ENCODE data around the gene PELI1. TPM values are rescaled to one million over a fixed set of nuclear protein-coding genes. Genes with fewer than 3 reads are reported as not detected.

The PELI1 gene
- total RNA-seq, 1 experiment from 2014 or later, result 53.5 TPM

DNA sequence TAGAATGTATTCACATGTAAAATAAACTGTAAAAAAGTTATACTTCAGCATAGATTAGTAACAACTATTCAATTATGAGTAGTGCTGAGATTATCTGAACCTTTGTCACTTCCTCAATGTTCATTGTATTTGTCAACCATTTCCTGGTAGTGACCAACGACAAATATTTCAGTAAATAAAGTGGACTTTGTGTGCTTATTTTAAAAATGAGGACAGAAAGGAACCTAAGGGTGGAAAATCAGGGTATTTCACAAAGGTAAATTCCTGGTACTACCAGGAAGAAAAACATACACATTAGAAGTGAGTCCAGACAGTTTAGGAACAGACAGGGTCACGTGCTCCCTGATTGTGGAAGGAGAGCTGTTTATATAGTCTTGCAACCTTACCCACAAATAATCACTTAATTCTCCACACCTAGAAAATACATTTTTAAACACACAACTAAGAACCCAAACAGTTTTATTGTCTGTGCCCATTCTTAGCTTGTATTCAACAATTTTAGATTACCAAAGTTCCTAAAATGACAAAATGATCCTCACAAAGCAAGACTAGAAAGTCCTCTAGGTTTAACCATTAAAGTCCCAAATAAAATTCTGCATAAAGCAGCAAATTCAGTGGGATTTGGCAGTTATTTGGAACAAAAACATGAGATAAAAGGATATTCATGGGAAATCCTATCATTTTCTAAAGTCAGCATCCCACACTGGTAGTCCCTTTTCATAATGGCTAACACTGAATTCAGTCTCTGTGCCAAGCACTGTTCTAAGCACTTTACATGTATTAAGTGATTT is 28.2 kb downstream of the PELI1 start:
- ChIA-PET CTCF (no interaction called here), POLR2A (no interaction called here)
- Mint-ChIP-seq H3K27me3 (ENCODE audit: low read depth) (no peaks in the 10 kb centered on the region), H3K36me3 (0 out of 2 replicates have a peak, but pooled peaks cover 2% of the 10 kb centered on the region), H3K4me3 (no peak overlapping the region), H3K27ac (peak overlapping the region; percentile 80; the same call in 1 of the 2 replicates), H3K4me1 (peaks cover 53% of the 10 kb centered on the region), H3K9me3 (no peaks in the 10 kb centered on the region)
- no peak for DNase-seq (ENCODE audit: low spot score)
- no peak for ATAC-seq
- TF ChIP-seq ZNF138 (CRISPR knock-in tag; conservative IDR thresholded peaks at IDR 0.05) (no peak), ATF1 (CRISPR knock-in tag; IDR thresholded peaks at IDR 0.05) (no peak), GABPB1 (CRISPR knock-in tag; IDR thresholded peaks at IDR 0.05) (no peak), MXD4 (CRISPR knock-in tag; IDR thresholded peaks at IDR 0.05; ENCODE audit: borderline replicate concordance) (no peak), ESRRA (CRISPR knock-in tag; IDR thresholded peaks at IDR 0.05; ENCODE audit: borderline replicate concordance) (no peak)

DNA sequence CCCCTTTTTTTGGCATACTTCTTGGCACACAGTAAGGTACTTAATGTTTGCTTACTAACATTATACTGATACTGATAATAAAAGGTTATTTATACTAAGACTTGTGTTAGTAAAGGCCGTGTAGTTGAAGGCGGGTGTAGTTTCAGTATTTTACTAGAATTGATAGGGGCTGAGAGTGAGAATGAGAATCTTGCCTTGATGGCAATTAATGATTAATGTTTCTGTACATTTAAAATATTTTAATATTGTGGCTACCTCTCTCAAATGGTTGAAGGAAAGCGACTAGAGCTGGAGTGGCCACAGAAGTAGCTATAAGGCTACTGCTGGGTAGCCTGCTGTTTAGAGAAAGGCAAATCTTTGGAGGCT is 29.3 kb downstream of the PELI1 start:
- Mint-ChIP-seq H3K27ac (peak overlapping the region; percentile 81), H3K9me3 (no peaks in the 10 kb centered on the region), H3K36me3 (0 out of 2 replicates have a peak, but pooled peaks cover 2% of the 10 kb centered on the region), H3K27me3 (ENCODE audit: low read depth) (no peaks in the 10 kb centered on the region), H3K4me1 (peaks cover 49% of the 10 kb centered on the region), H3K4me3 (no peak overlapping the region)
- ATAC-seq (no peak), DNase-seq (ENCODE audit: low spot score) (no peak)
- POLR2A ChIA-PET, result no interaction called here
- TF ChIP-seq ZNF423 (CRISPR knock-in tag; IDR thresholded peaks at IDR 0.05) (no peak), NR1H2 (CRISPR knock-in tag; IDR thresholded peaks at IDR 0.05) (no peak), ATF6 (CRISPR knock-in tag; IDR thresholded peaks at IDR 0.05) (no peak)
- TF ChIP-seq, protein P1, sequence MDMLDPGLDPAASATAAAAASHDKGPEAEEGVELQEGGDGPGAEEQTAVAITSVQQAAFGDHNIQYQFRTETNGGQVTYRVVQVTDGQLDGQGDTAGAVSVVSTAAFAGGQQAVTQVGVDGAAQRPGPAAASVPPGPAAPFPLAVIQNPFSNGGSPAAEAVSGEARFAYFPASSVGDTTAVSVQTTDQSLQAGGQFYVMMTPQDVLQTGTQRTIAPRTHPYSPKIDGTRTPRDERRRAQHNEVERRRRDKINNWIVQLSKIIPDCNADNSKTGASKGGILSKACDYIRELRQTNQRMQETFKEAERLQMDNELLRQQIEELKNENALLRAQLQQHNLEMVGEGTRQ (CRISPR knock-in tag; IDR thresholded peaks at IDR 0.05), result no peak
- TF ChIP-seq, protein P2, sequence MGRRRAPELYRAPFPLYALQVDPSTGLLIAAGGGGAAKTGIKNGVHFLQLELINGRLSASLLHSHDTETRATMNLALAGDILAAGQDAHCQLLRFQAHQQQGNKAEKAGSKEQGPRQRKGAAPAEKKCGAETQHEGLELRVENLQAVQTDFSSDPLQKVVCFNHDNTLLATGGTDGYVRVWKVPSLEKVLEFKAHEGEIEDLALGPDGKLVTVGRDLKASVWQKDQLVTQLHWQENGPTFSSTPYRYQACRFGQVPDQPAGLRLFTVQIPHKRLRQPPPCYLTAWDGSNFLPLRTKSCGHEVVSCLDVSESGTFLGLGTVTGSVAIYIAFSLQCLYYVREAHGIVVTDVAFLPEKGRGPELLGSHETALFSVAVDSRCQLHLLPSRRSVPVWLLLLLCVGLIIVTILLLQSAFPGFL (CRISPR knock-in tag; IDR thresholded peaks at IDR 0.05; ENCODE audit: borderline replicate concordance), result no peak
- TF ChIP-seq, protein P3, sequence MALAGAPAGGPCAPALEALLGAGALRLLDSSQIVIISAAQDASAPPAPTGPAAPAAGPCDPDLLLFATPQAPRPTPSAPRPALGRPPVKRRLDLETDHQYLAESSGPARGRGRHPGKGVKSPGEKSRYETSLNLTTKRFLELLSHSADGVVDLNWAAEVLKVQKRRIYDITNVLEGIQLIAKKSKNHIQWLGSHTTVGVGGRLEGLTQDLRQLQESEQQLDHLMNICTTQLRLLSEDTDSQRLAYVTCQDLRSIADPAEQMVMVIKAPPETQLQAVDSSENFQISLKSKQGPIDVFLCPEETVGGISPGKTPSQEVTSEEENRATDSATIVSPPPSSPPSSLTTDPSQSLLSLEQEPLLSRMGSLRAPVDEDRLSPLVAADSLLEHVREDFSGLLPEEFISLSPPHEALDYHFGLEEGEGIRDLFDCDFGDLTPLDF (CRISPR knock-in tag; IDR thresholded peaks at IDR 0.05), result no peak
- CTCF ChIA-PET, result interaction anchor here (0.7 kb wide), 1 partner anchor 9 kb away, joined by 3 read pairs; no protein-coding TSS in a partner anchor

DNA sequence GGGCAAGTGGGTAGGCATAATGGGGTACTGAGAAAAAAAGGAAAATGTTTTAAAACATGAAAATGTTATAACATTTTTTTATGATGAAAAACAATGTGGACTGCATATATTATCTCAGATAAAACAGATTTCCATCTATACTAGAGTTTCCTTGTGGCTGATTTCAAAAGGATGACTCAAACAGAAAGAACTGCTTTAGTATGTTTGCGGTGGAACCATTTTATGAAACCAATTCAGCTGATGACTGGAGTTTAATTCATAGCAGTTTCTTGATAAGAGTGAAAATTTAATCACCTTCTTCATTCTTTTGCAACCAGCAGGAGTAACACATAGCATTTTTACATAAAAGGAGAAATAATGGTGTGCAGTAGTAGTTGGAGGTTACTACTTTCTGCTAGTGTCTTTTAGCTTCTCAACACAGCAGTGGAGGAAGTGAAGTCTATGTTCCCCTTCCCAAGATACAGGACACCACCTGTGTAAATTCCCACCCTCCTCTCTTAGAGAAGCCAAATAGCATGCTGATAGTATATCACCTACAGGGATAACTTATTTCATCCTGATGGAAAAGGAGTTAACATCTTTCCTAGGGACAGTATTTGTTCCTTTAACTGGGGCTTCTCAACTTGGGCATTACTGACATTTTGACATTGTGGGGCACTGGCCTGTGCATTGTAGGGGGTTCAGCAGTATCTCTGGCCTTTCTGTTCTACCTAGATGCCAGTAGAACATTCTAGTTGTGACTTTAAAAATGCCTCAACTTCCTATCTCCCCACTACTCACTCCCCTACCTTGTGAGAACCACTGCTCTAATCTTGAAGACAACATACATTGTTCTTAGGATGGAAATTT is 29.9 kb downstream of the PELI1 start:
- Mint-ChIP-seq H3K27me3 (ENCODE audit: low read depth) (no peaks in the 10 kb centered on the region), H3K4me1 (peaks cover 47% of the 10 kb centered on the region), H3K9me3 (no peaks in the 10 kb centered on the region), H3K36me3 (0 out of 2 replicates have a peak, but pooled peaks cover 2% of the 10 kb centered on the region), H3K4me3 (no peak overlapping the region), H3K27ac (peak overlapping the region; percentile 7; the same call in 1 of the 2 replicates)
- ChIA-PET POLR2A (no interaction called here), CTCF (no interaction called here)
- ATAC-seq, result peak; percentile 64
- no peak for DNase-seq (ENCODE audit: low spot score)
- TF ChIP-seq ZNF232 (CRISPR knock-in tag; IDR thresholded peaks at IDR 0.05) (no peak), CDX4 (CRISPR knock-in tag; IDR thresholded peaks at IDR 0.05; ENCODE audit: borderline replicate concordance) (no peak), GRHL2 (CRISPR knock-in tag; IDR thresholded peaks at IDR 0.05; ENCODE audit: insufficient replicate concordance, severe bottlenecking) (no peak), ZNF396 (CRISPR knock-in tag; IDR thresholded peaks at IDR 0.05; ENCODE audit: borderline replicate concordance) (no peak), FOXP4 (CRISPR knock-in tag; IDR thresholded peaks at IDR 0.05) (no peak), ZBTB21 (CRISPR knock-in tag; IDR thresholded peaks at IDR 0.05; ENCODE audit: borderline replicate concordance) (no peak)
- TF ChIP-seq, protein P4, sequence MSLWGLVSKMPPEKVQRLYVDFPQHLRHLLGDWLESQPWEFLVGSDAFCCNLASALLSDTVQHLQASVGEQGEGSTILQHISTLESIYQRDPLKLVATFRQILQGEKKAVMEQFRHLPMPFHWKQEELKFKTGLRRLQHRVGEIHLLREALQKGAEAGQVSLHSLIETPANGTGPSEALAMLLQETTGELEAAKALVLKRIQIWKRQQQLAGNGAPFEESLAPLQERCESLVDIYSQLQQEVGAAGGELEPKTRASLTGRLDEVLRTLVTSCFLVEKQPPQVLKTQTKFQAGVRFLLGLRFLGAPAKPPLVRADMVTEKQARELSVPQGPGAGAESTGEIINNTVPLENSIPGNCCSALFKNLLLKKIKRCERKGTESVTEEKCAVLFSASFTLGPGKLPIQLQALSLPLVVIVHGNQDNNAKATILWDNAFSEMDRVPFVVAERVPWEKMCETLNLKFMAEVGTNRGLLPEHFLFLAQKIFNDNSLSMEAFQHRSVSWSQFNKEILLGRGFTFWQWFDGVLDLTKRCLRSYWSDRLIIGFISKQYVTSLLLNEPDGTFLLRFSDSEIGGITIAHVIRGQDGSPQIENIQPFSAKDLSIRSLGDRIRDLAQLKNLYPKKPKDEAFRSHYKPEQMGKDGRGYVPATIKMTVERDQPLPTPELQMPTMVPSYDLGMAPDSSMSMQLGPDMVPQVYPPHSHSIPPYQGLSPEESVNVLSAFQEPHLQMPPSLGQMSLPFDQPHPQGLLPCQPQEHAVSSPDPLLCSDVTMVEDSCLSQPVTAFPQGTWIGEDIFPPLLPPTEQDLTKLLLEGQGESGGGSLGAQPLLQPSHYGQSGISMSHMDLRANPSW (CRISPR knock-in tag; conservative IDR thresholded peaks at IDR 0.05; ENCODE audit: low read depth), result no peak

Measured in WTC11 (cell line).